Suprapubic skin (tissue), 4 donors: Measurements from ENCODE around the gene RABEP1. TPM values are rescaled to one million over a fixed set of nuclear protein-coding genes. Genes with fewer than 3 reads are reported as not detected.

Experiments used
- DNase-seq, 2 donors: peaks; one replicate each; pipeline ENCODE4 v3.0.0-alpha.2; 2019; ENCODE audit warnings: low spot score in 2 of 2
- H3K27ac ChIP-seq: fragments of 200-600 bp; sonication (generic); one replicate; pipeline ENCODE4 v1.5.1; 2019
- H3K27me3 ChIP-seq: fragments of 200-600 bp; sonication (generic); one replicate; pipeline ENCODE4 v1.5.1; 2019
- H3K36me3 ChIP-seq: fragments of 200-600 bp; sonication (generic); one replicate; pipeline ENCODE4 v1.5.1; 2019
- H3K4me1 ChIP-seq: fragments of 200-600 bp; sonication (generic); one replicate; pipeline ENCODE4 v1.5.1; 2019
- H3K4me3 ChIP-seq: fragments of 200-600 bp; sonication (generic); one replicate; pipeline ENCODE4 v1.5.1; 2019; ENCODE audit warnings: mild to moderate bottlenecking
- H3K9me3 ChIP-seq: fragments of 200-600 bp; sonication (generic); one replicate; pipeline ENCODE4 v1.5.1; 2019
- EP300 ChIP-seq: sonication (generic); formaldehyde crosslinking; IDR thresholded peaks from one replicate; pipeline ENCODE4 v1.6.1; 2017; ENCODE audit warnings: antibody characterized with exemption
- POLR2A ChIP-seq, 2 donors: fragments of 450-650 bp; IDR thresholded peaks; one replicate each; pipeline ENCODE4 v1.6.1; 2017; ENCODE audit warnings: antibody characterized with exemption in 2 of 2, mild to moderate bottlenecking in 2 of 2, moderate library complexity in 2 of 2
- POLR2AphosphoS5 ChIP-seq, 3 donors: sonication (generic); formaldehyde crosslinking; IDR thresholded peaks; one replicate each; pipeline ENCODE4 v1.6.1; 2017; ENCODE audit warnings: antibody characterized with exemption in 3 of 3
- WGBS: methylation state at CpG from one replicate; pipeline ENCODE4 v1.1.5; 2018; 5-methylcytosine and 5-hydroxymethylcytosine counted together
- total RNA-seq, 4 donors: library from RNA; depleted of rRNA; stranded (reverse); fragments of >200 nt; gene quantifications; one replicate each; pipeline ENCODE4 v1.1.0, GENCODE V29; 2016
- TF ChIP-seq, protein P1 (sequence below), 2 donors: fragments of 200-600 bp in 1 of 2; fragments of 450-650 bp in 1 of 2; sonication (generic) in 1 of 2; IDR thresholded peaks; one replicate each; pipeline ENCODE4 v1.5.1; 2016 to 2019; ENCODE audit warnings: antibody characterized with exemption in 2 of 2, mild to moderate bottlenecking in 1 of 2, moderate library complexity in 1 of 2

The RABEP1 gene
- total RNA-seq, 4 donors from 2014 or later, result 19.2 to 46.4 (median 25.0) TPM

- 89% methylated on average over 11 of the region's 11 CpGs for WGBS
- Histone ChIP-seq H3K9me3 (no peaks in the 10 kb centered on the region), H3K4me1 (no peaks in the 10 kb centered on the region), H3K36me3 (peaks cover 98% of the 10 kb centered on the region), H3K27ac (no peak overlapping the region), H3K4me3 (no peak overlapping the region), H3K27me3 (no peaks in the 10 kb centered on the region)
- no peak for TF ChIP-seq POLR2A (IDR thresholded peaks at IDR 0.05)
- no peak for TF ChIP-seq POLR2AphosphoS5 (IDR thresholded peaks at IDR 0.05)
- TF ChIP-seq EP300, result no peak
- TF ChIP-seq, protein P1, sequence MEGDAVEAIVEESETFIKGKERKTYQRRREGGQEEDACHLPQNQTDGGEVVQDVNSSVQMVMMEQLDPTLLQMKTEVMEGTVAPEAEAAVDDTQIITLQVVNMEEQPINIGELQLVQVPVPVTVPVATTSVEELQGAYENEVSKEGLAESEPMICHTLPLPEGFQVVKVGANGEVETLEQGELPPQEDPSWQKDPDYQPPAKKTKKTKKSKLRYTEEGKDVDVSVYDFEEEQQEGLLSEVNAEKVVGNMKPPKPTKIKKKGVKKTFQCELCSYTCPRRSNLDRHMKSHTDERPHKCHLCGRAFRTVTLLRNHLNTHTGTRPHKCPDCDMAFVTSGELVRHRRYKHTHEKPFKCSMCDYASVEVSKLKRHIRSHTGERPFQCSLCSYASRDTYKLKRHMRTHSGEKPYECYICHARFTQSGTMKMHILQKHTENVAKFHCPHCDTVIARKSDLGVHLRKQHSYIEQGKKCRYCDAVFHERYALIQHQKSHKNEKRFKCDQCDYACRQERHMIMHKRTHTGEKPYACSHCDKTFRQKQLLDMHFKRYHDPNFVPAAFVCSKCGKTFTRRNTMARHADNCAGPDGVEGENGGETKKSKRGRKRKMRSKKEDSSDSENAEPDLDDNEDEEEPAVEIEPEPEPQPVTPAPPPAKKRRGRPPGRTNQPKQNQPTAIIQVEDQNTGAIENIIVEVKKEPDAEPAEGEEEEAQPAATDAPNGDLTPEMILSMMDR (IDR thresholded peaks at IDR 0.05), result no peak
- no peak for DNase-seq
These were observed 97.4 kb downstream of the RABEP1 start for GRCh38 chr17:5379351-5380107.

GRCh38 chr17:5380491-5381135, 98.5 kb downstream of the RABEP1 start:
- WGBS, result 67% methylated on average over 7 of the region's 7 CpGs
- H3K9me3 ChIP-seq, result no peaks in the 10 kb centered on the region
- TF ChIP-seq, protein P1 (IDR thresholded peaks at IDR 0.05), result no peak
- TF ChIP-seq EP300, result no peak
- no peak for TF ChIP-seq POLR2AphosphoS5 (IDR thresholded peaks at IDR 0.05)
- TF ChIP-seq POLR2A (IDR thresholded peaks at IDR 0.05), result no peak
- peaks cover 98% of the 10 kb centered on the region for H3K36me3 ChIP-seq
- no peak overlapping the region for H3K4me3 ChIP-seq
- no peak for DNase-seq
- H3K4me1 ChIP-seq, result no peaks in the 10 kb centered on the region
- no peak overlapping the region for H3K27ac ChIP-seq
- no peaks in the 10 kb centered on the region for H3K27me3 ChIP-seq

DNA sequence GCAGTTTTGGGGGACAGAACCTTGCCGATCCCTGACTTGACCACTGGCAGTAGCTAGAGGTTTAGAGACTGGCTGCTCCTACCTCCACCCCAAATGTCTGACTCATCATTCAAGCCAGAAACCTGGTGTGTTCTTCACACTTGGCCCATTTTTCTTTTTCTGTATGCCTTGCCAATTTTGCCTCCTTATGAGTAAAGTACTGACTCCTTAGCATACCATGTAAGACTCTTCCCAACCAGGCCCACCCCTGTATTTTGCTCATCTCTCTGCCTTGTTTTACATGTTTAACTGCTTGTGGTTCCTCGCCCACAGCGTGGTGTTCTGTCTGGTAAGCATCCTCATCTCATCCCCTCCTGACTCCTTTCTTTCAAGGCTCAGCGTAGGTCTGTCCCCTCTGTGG, 99.5 kb downstream of the RABEP1 start:
- no peaks in the 10 kb centered on the region for H3K4me1 ChIP-seq
- no peak for DNase-seq
- no peaks in the 10 kb centered on the region for H3K9me3 ChIP-seq
- peaks cover 97% of the 10 kb centered on the region for H3K36me3 ChIP-seq
- H3K27me3 ChIP-seq, result no peaks in the 10 kb centered on the region
- TF ChIP-seq EP300 (no peak), POLR2AphosphoS5 (IDR thresholded peaks at IDR 0.05) (no peak), POLR2A (IDR thresholded peaks at IDR 0.05) (no peak)
- TF ChIP-seq, protein P1 (IDR thresholded peaks at IDR 0.05), result no peak
- WGBS, result 92% methylated on average over 4 of the region's 4 CpGs
- H3K27ac ChIP-seq, result no peak overlapping the region
- no peak overlapping the region for H3K4me3 ChIP-seq

GRCh38 chr17:5391678-5392077, 109.6 kb downstream of the RABEP1 start:
- Histone ChIP-seq H3K9me3 (no peaks in the 10 kb centered on the region), H3K27ac (no peak overlapping the region), H3K36me3 (peaks cover 95% of the 10 kb centered on the region), H3K4me3 (no peak overlapping the region), H3K27me3 (no peaks in the 10 kb centered on the region), H3K4me1 (no peaks in the 10 kb centered on the region)
- WGBS, result 88% methylated on average over 5 of the region's 5 CpGs
- DNase-seq, result no peak
- TF ChIP-seq POLR2A (IDR thresholded peaks at IDR 0.05) (no peak), POLR2AphosphoS5 (IDR thresholded peaks at IDR 0.05) (no peak), EP300 (no peak)
- TF ChIP-seq, protein P1 (IDR thresholded peaks at IDR 0.05), result no peak

DNA sequence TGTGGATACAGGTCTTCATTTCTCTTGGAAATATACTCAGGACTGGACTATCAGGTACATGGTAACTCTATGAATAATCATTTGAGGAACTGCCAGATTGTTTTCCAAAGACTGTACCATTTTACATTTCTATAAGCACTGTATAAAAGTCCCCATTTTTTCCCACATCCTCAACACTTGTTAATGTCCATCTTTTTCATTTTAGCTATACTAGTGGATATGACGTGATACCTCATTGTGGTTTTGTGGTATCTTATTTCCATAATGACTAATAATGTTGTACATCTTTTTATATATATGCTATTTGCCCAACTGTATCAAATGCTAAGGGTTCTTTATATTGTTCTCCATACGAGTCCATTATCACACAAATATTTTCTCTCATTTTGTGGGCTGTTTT, 114.5 kb downstream of the RABEP1 start:
- Histone ChIP-seq H3K4me3 (no peak overlapping the region), H3K27me3 (no peaks in the 10 kb centered on the region), H3K36me3 (peaks cover 94% of the 10 kb centered on the region), H3K9me3 (no peaks in the 10 kb centered on the region), H3K4me1 (no peaks in the 10 kb centered on the region), H3K27ac (no peak overlapping the region)
- 96% methylated on average over 2 of the region's 2 CpGs for WGBS
- TF ChIP-seq POLR2AphosphoS5 (IDR thresholded peaks at IDR 0.05) (no peak), POLR2A (IDR thresholded peaks at IDR 0.05) (no peak), EP300 (no peak)
- TF ChIP-seq, protein P1 (IDR thresholded peaks at IDR 0.05), result no peak
- no peak for DNase-seq
